Measurements from ENCODE around the gene SLC30A10. TPM values are rescaled to one million over a fixed set of nuclear protein-coding genes. Genes with fewer than 3 reads are reported as not detected.
"Not testable (repeated sequence)": the region's sequence is repeated elsewhere in the genome, so short reads cannot be mapped to it uniquely, and the experiment has no call there.

SLC30A10 gene
- total RNA-seq, 1 donor from 2014 or later = not detected

GRCh38 chr1:219900882-219901281 is 27.5 kb downstream of the SLC30A10 start:
- Histone ChIP-seq H3K27me3 (no peaks in the 10 kb centered on the region), H3K4me3 (no peak overlapping the region), H3K9me3 (no peaks in the 10 kb centered on the region), H3K4me1 (no peaks in the 10 kb centered on the region), H3K36me3 (no peaks in the 10 kb centered on the region), H3K27ac (no peak overlapping the region)
- ATAC-seq (no peak), DNase-seq (no peak)
- intact Hi-C loops (cut with DNase I) = no loop called here
- no peak for TF ChIP-seq CTCF (IDR thresholded peaks at IDR 0.05)

GRCh38 chr1:219900201-219900600 is 28.2 kb downstream of the SLC30A10 start:
- Histone ChIP-seq H3K27ac (no peak overlapping the region), H3K4me3 (no peak overlapping the region), H3K9me3 (no peaks in the 10 kb centered on the region), H3K27me3 (no peaks in the 10 kb centered on the region), H3K36me3 (no peaks in the 10 kb centered on the region), H3K4me1 (no peaks in the 10 kb centered on the region)
- DNase-seq (no peak), ATAC-seq (no peak)
- intact Hi-C loops (cut with DNase I) = no loop called here
- no peak for TF ChIP-seq CTCF (IDR thresholded peaks at IDR 0.05)

GRCh38 chr1:219898375-219898774 is 30.0 kb downstream of the SLC30A10 start:
- H3K36me3 ChIP-seq = no peaks in the 10 kb centered on the region
- H3K4me3 ChIP-seq = no peak overlapping the region
- H3K27ac ChIP-seq = no peak overlapping the region
- no peak for ATAC-seq
- no peaks in the 10 kb centered on the region for H3K27me3 ChIP-seq
- H3K9me3 ChIP-seq = no peaks in the 10 kb centered on the region
- H3K4me1 ChIP-seq = no peaks in the 10 kb centered on the region
- no peak for TF ChIP-seq CTCF (IDR thresholded peaks at IDR 0.05)
- no peak for DNase-seq
- intact Hi-C loops (cut with DNase I) = no loop called here

- ATAC-seq (no peak), DNase-seq (no peak)
- H3K4me3 ChIP-seq = no peak overlapping the region
- intact Hi-C loops (cut with DNase I) = no loop called here
- H3K36me3 ChIP-seq = no peaks in the 10 kb centered on the region
- no peak for TF ChIP-seq CTCF (IDR thresholded peaks at IDR 0.05)
- no peaks in the 10 kb centered on the region for H3K27me3 ChIP-seq
- H3K4me1 ChIP-seq = no peaks in the 10 kb centered on the region
- no peak overlapping the region for H3K27ac ChIP-seq
- H3K9me3 ChIP-seq = no peaks in the 10 kb centered on the region
Observed at GRCh38 chr1:219897914-219898313, 30.4 kb downstream of the SLC30A10 start.

DNA sequence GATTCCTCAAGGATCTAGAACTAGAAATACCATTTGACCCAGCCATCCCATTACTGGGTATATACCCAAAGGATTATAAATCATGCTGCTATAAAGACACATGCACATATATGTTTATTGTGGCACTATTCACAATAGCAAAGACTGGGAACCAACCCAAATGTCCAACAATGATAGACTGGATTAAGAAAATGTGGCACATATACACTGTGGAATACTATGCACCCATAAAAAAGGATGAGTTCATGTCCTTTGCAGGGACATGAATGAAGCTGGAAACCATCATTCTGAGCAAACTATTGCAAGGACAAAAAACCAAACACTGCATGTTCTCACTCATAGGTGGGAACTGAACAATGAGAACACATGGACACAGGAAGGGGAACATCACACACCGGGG is 36.1 kb downstream of the SLC30A10 start:
- intact Hi-C loops (cut with DNase I); H3K36me3 ChIP-seq; H3K27me3 ChIP-seq; H3K4me3 ChIP-seq; H3K9me3 ChIP-seq; H3K27ac ChIP-seq; ATAC-seq; DNase-seq; H3K4me1 ChIP-seq: not testable (repeated sequence)

DNA sequence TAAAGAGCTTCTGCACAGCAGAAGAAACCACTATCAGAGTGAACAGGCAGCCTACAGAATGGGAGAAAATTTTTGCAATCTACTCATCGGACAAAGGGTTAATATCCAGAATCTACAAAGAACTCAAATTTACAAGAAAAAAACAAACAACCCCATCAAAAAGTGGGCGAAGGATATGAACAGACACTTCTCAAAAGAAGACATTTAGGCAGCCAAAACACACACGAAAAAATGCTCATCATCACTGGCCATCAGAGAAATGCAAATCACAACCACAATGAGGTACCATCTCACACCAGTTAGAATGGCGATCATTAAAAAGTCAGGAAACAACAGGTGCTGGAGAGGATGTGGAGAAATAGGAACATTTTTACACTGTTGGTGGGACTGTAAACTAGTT is 36.5 kb downstream of the SLC30A10 start:
- ATAC-seq; H3K4me1 ChIP-seq; H3K4me3 ChIP-seq; H3K27me3 ChIP-seq; DNase-seq; intact Hi-C loops (cut with DNase I); H3K9me3 ChIP-seq; H3K27ac ChIP-seq; H3K36me3 ChIP-seq: not testable (repeated sequence)

- H3K27ac ChIP-seq; DNase-seq; ATAC-seq; intact Hi-C loops (cut with DNase I); H3K36me3 ChIP-seq; H3K4me3 ChIP-seq; H3K27me3 ChIP-seq; H3K9me3 ChIP-seq; H3K4me1 ChIP-seq: not testable (repeated sequence)
Observed at GRCh38 chr1:219888667-219889066, 39.7 kb downstream of the SLC30A10 start.
